ENCODE results near the gene TRIB2.
A peak's percentile ranks its signal among the peaks of the same experiment; 100 is the strongest.

Gene TRIB2

GRCh38 chr2:12778811-12779579 is 62.3 kb downstream of the TRIB2 start:
- DNase-seq (ENCODE audit: low read depth), result no peak

DNA sequence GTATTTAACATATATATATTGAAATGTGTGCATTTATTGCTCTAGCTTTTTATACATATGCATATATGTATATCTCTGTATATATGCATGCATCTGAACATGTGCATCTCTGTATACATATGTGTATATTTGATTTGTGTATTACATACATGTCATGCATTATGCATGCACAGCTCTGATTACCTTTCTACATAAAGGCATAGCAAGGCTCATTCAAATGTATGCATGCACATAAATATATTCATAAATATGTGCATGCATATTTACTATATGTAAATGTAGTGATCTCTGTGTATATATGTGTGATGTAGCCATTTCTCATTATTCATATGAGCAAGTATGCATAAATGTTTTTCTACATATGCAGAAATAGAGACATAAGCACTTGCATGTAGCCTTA is 64.6 kb downstream of the TRIB2 start:
- no peak for DNase-seq (ENCODE audit: low read depth)

DNA sequence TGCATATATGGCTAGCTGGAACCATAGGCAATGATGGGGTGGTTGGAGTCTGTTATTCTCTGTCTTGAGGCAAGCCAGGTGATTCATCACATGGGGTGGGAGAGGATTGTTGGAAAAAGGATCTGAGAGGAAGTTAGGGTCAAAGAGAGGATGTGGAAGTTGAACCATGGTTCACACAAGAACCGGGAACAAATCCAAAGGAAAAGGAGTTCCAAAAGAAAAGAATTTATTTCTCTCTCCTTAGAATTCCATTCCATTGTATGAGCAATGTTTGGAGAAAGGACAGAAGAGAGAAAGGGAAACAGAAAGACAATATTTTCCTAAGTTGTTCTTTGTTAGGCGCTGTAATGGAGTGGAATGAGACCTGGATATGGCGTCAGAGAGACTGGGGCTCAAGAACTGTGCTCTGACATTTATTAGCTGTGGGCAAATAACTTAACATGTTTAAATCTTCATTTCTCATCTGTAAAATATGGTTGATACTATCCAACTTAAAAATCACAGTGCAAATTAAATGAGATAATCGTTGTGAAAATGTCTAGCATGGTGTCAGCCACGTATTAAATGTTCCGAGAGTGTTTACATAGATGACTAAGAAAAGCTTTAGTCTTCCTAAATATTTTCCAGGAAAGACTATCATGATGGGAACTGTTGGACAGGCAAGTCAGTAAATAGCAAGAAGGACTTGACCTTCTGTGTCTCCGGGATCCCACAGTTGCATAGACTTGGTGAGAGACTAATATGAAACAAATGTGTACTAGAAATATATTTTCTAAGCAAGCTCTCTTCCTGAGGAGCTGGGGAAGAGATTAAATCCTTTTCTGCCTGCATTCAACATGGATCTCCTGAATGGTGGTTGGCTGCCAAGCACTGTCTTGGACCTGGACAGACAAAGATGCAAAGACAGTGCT is 71.4 kb downstream of the TRIB2 start:
- peak; percentile 78 for DNase-seq (ENCODE audit: low read depth)

- DNase-seq (ENCODE audit: low read depth), result no peak
These were observed 75.2 kb downstream of the TRIB2 start for GRCh38 chr2:12791906-12792305.
